B cell (primary cell): ENCODE measurements around the gene FAM120A.

Experiments
- CTCF ChIP-seq: fragments of 200-600 bp; IDR thresholded peaks from one replicate; pipeline ENCODE4 v1.8.0; 2022; ENCODE audit warnings: antibody characterized with exemption, mild to moderate bottlenecking
- EZH2 ChIP-seq: IDR thresholded peaks from 2 replicates; pipeline ENCODE4 v1.6.1; 2012; ENCODE audit warnings: borderline replicate concordance, low read depth, mild to moderate bottlenecking, moderate library complexity, low read length; ENCODE audit not compliant: insufficient read depth, poor library complexity, severe bottlenecking

GRCh38 chr9:93479726-93480125, 28.2 kb downstream of the FAM120A start:
- TF ChIP-seq EZH2, result no peak
- TF ChIP-seq CTCF, result no peak
